LHCN-M2 (cell line): ENCODE results near the gene MAP7D3. TPM values are rescaled to one million over a fixed set of nuclear protein-coding genes. Genes with fewer than 3 reads are reported as not detected.
"Not testable (repeated sequence)": the region's sequence is repeated elsewhere in the genome, so short reads cannot be mapped to it uniquely, and the experiment has no call there.

Experiments
- DNase-seq: peaks from one replicate; pipeline ENCODE4 v3.0.0-alpha.2; 2012; ENCODE audit warnings: low read depth
- polyA plus RNA-seq: library from polyadenylated mRNA; unstranded; fragments of >200 nt; gene quantifications from one replicate; pipeline ENCODE4 v1.2.1, GENCODE V29; 2012; ENCODE audit warnings: missing spikeins
- total RNA-seq: library from RNA; depleted of rRNA; stranded (reverse); fragments of >200 nt; gene quantifications from 2 replicates; pipeline ENCODE4 v1.2.3, GENCODE V29; 2014; rRNA removed

MAP7D3 gene
- total RNA-seq = 15.3 and 15.5 TPM in 2 replicates
- 9.5 TPM for polyA plus RNA-seq

- DNase-seq = peak; percentile 41
Measured at GRCh38 chrX:136251041-136251991, at the start of gene MAP7D3. Gene MAP7D3, minus strand, starts transcription at chrX:136251400. Its CDS starts 42 bp downstream, at chrX:136251358.

- not testable (repeated sequence) for DNase-seq
Measured at GRCh38 chrX:136300721-136301120, 49.5 kb upstream of the MAP7D3 start, which contains the start of gene ADGRG4. Gene ADGRG4, plus strand, starts transcription at chrX:136300963. Its CDS starts 7,815 bp downstream, at chrX:136308778.

- no peak for DNase-seq
Measured at GRCh38 chrX:136295380-136295779, 44.2 kb upstream of the MAP7D3 start.

- no peak for DNase-seq
Measured at GRCh38 chrX:136292656-136293055, 41.5 kb upstream of the MAP7D3 start.

GRCh38 chrX:136291824-136292223, 40.6 kb upstream of the MAP7D3 start:
- no peak for DNase-seq

GRCh38 chrX:136286375-136286774, 35.2 kb upstream of the MAP7D3 start:
- DNase-seq = not testable (repeated sequence)

GRCh38 chrX:136275553-136275952, 24.4 kb upstream of the MAP7D3 start:
- no peak for DNase-seq

- DNase-seq = no peak
Measured at GRCh38 chrX:136273986-136274385, 22.8 kb upstream of the MAP7D3 start.

- DNase-seq = peak; percentile 35
Measured at GRCh38 chrX:136272325-136272724, 21.1 kb upstream of the MAP7D3 start.

- no peak for DNase-seq
Measured at GRCh38 chrX:136271300-136271699, 20.1 kb upstream of the MAP7D3 start.

- DNase-seq = no peak
Measured at GRCh38 chrX:136269921-136270320, 18.7 kb upstream of the MAP7D3 start.

- DNase-seq = no peak
Measured at GRCh38 chrX:136268051-136269048, 17.1 kb upstream of the MAP7D3 start.

GRCh38 chrX:136266828-136267227, 15.6 kb upstream of the MAP7D3 start:
- no peak for DNase-seq

GRCh38 chrX:136262812-136263315, 11.7 kb upstream of the MAP7D3 start:
- no peak for DNase-seq

- DNase-seq = no peak
Measured at GRCh38 chrX:136262243-136262642, 11.0 kb upstream of the MAP7D3 start.

- DNase-seq = no peak
Measured at GRCh38 chrX:136261321-136261720, 10.1 kb upstream of the MAP7D3 start.

GRCh38 chrX:136260776-136261175, 9.6 kb upstream of the MAP7D3 start:
- peak; percentile 33 for DNase-seq

- peak; percentile 47 for DNase-seq
Measured at GRCh38 chrX:136259543-136259942, 8.3 kb upstream of the MAP7D3 start.

- DNase-seq = no peak
Measured at GRCh38 chrX:136258951-136259350, 7.8 kb upstream of the MAP7D3 start.

- no peak for DNase-seq
Measured at GRCh38 chrX:136256026-136256425, 4.8 kb upstream of the MAP7D3 start.

GRCh38 chrX:136255541-136255940, 4.3 kb upstream of the MAP7D3 start:
- no peak for DNase-seq
